ENCODE measurements around the gene PITPNC1. TPM values are rescaled to one million over a fixed set of nuclear protein-coding genes. Genes with fewer than 3 reads are reported as not detected.
A peak's percentile ranks its signal among the peaks of the same experiment; 100 is the strongest.

The PITPNC1 gene
- total and polyA plus RNA-seq, 2 of the 13 experiments (the other 11 are each of a cell fraction or from before 2014, with no cell fraction given): 4.1 to 5.7 TPM

GRCh38 chr17:67378454-67379250 lies 1.6 kb downstream of the PITPNC1 start (continued):
- TF ChIP-seq ATF6 (CRISPR knock-in tag; conservative IDR thresholded peaks at IDR 0.05): no peak
- TF ChIP-seq ZNF550 (CRISPR knock-in tag; IDR thresholded peaks at IDR 0.05; ENCODE audit: borderline replicate concordance): no peak
- TF ChIP-seq ZNF318 (CRISPR knock-in tag; IDR thresholded peaks at IDR 0.05): no peak
- no peak for TF ChIP-seq ZZZ3 (CRISPR knock-in tag; IDR thresholded peaks at IDR 0.05; ENCODE audit: borderline replicate concordance)
- TF ChIP-seq ETS1 (CRISPR knock-in tag; IDR thresholded peaks at IDR 0.05): no peak
- TF ChIP-seq ZSCAN25 (CRISPR knock-in tag; IDR thresholded peaks at IDR 0.05): peak; percentile 86
- TF ChIP-seq ZNF18 (CRISPR knock-in tag; IDR thresholded peaks at IDR 0.05; ENCODE audit: insufficient replicate concordance): peak; percentile 1
- no peak for TF ChIP-seq ZNF383 (CRISPR knock-in tag; IDR thresholded peaks at IDR 0.05; ENCODE audit: borderline replicate concordance)
- TF ChIP-seq PAWR (CRISPR knock-in tag; IDR thresholded peaks at IDR 0.05; ENCODE audit: borderline replicate concordance): no peak
- TF ChIP-seq ZNF224 (CRISPR knock-in tag; IDR thresholded peaks at IDR 0.05): no peak
- TF ChIP-seq, protein P1, sequence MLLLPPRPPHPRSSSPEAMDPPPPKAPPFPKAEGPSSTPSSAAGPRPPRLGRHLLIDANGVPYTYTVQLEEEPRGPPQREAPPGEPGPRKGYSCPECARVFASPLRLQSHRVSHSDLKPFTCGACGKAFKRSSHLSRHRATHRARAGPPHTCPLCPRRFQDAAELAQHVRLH (CRISPR knock-in tag; IDR thresholded peaks at IDR 0.05; ENCODE audit: borderline replicate concordance, low read depth): no peak
- TF ChIP-seq ZBTB21 (CRISPR knock-in tag; IDR thresholded peaks at IDR 0.05): no peak
- TF ChIP-seq NR3C1 (CRISPR knock-in tag; IDR thresholded peaks at IDR 0.05): no peak
- TF ChIP-seq, protein P2, sequence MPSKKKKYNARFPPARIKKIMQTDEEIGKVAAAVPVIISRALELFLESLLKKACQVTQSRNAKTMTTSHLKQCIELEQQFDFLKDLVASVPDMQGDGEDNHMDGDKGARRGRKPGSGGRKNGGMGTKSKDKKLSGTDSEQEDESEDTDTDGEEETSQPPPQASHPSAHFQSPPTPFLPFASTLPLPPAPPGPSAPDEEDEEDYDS (CRISPR knock-in tag; IDR thresholded peaks at IDR 0.05): no peak
